ENCODE data around the gene CEP89. TPM values are rescaled to one million over a fixed set of nuclear protein-coding genes. Genes with fewer than 3 reads are reported as not detected.

CEP89 gene
- total and polyA plus RNA-seq, 4 experiments from 2014 or later, result 4.9 to 20.6 (median 17.8) TPM

- Histone ChIP-seq H3K4me3 (ENCODE audit: low read length in 2 of 2) (no peak overlapping the region), H3K27me3 (ENCODE audit: insufficient read depth, low read length) (no peaks in the 10 kb centered on the region), H3K27ac (ENCODE audit: low read depth, low read length) (no peak overlapping the region), H3K36me3 (ENCODE audit: insufficient read depth, low read length) (no peaks in the 10 kb centered on the region), H3K9me3 (ENCODE audit: control insufficient read depth in 1 of 2, low read length in 2 of 2) (no peaks in the 10 kb centered on the region), H3K4me1 (ENCODE audit: insufficient read depth, low read length) (no peaks in the 10 kb centered on the region)
- H3K4me1 Mint-ChIP-seq, result peaks cover 0 to 1% (median 0%) of the 10 kb centered on the region in 4 donors
- no peak overlapping the region for H3K4me3 Mint-ChIP-seq
- no peaks in the 10 kb centered on the region for H3K36me3 Mint-ChIP-seq
- intact Hi-C loops (cut with micrococcal nuclease), result no loop called here
- no peaks in the 10 kb centered on the region for H3K27me3 Mint-ChIP-seq
- H3K27ac Mint-ChIP-seq, result peak overlapping the region in 2 of 7 donors; percentile 64 to 82
- no peak for DNase-seq
- CTCF ChIA-PET (ENCODE audit: partially characterized antibody), result no interaction called here
- no peaks in the 10 kb centered on the region for H3K9me3 Mint-ChIP-seq
- POLR2A ChIA-PET (ENCODE audit: partially characterized antibody), result no interaction called here
These were observed 107.9 kb downstream of the CEP89 start for GRCh38 chr19:32863841-32864240.

- H3K4me3 ChIP-seq (ENCODE audit: low read length in 2 of 2), result no peak overlapping the region
- intact Hi-C loops (cut with micrococcal nuclease), result no loop called here
- no peaks in the 10 kb centered on the region for H3K4me1 ChIP-seq (ENCODE audit: insufficient read depth, low read length)
- POLR2A ChIA-PET (ENCODE audit: partially characterized antibody), result no interaction called here
- CTCF ChIA-PET (ENCODE audit: partially characterized antibody), result no interaction called here
- no peak overlapping the region for H3K27ac Mint-ChIP-seq
- H3K9me3 Mint-ChIP-seq, result no peaks in the 10 kb centered on the region
- H3K4me1 Mint-ChIP-seq, result peaks cover 0 to 1% (median 0%) of the 10 kb centered on the region in 4 donors
- no peaks in the 10 kb centered on the region for H3K36me3 Mint-ChIP-seq
- no peak for DNase-seq
- no peak overlapping the region for H3K27ac ChIP-seq (ENCODE audit: low read depth, low read length)
- H3K36me3 ChIP-seq (ENCODE audit: insufficient read depth, low read length), result no peaks in the 10 kb centered on the region
- no peaks in the 10 kb centered on the region for H3K27me3 ChIP-seq (ENCODE audit: insufficient read depth, low read length)
- no peaks in the 10 kb centered on the region for H3K9me3 ChIP-seq (ENCODE audit: control insufficient read depth in 1 of 2, low read length in 2 of 2)
- H3K4me3 Mint-ChIP-seq, result no peak overlapping the region
- H3K27me3 Mint-ChIP-seq, result no peaks in the 10 kb centered on the region
These were observed 108.5 kb downstream of the CEP89 start for GRCh38 chr19:32863301-32863700.

DNA sequence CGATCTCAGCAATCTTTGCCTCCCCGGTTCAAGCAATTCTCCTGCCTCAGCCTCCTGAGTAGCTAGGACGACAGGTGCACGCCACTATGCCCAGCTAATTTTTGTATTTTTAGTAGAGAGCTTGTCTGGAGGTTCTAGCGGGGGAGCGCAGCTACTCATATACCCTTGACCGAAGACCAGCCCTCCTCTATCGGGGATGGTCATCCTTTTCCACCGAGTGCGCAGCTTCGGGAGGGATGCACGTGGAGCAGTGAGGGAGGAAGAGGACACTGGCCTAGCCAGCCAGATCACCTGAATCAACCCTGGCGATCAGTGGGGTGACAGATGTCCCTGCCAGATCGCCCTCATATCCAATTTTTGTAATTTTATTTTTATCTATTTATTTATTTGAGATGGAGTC is 109.0 kb downstream of the CEP89 start:
- Histone ChIP-seq H3K27me3 (ENCODE audit: insufficient read depth, low read length) (no peaks in the 10 kb centered on the region), H3K27ac (ENCODE audit: low read depth, low read length) (no peak overlapping the region), H3K4me1 (ENCODE audit: insufficient read depth, low read length) (no peaks in the 10 kb centered on the region), H3K4me3 (ENCODE audit: low read length in 2 of 2) (no peak overlapping the region), H3K36me3 (ENCODE audit: insufficient read depth, low read length) (no peaks in the 10 kb centered on the region), H3K9me3 (ENCODE audit: control insufficient read depth in 1 of 2, low read length in 2 of 2) (no peaks in the 10 kb centered on the region)
- Mint-ChIP-seq H3K9me3 (no peaks in the 10 kb centered on the region), H3K27ac (peak overlapping the region in 1 of 7 donors; percentile 48), H3K27me3 (no peaks in the 10 kb centered on the region), H3K36me3 (no peaks in the 10 kb centered on the region), H3K4me1 (peaks cover 0 to 1% (median 0%) of the 10 kb centered on the region in 4 donors), H3K4me3 (no peak overlapping the region)
- intact Hi-C loops (cut with micrococcal nuclease), result no loop called here
- ChIA-PET CTCF (ENCODE audit: partially characterized antibody) (no interaction called here), POLR2A (ENCODE audit: partially characterized antibody) (no interaction called here)
- no peak for DNase-seq

- Mint-ChIP-seq H3K27ac (no peak overlapping the region), H3K27me3 (no peaks in the 10 kb centered on the region), H3K4me1 (peaks cover 0 to 1% (median 0%) of the 10 kb centered on the region in 4 donors), H3K9me3 (no peaks in the 10 kb centered on the region), H3K4me3 (no peak overlapping the region), H3K36me3 (no peaks in the 10 kb centered on the region)
- Histone ChIP-seq H3K4me1 (ENCODE audit: insufficient read depth, low read length) (no peaks in the 10 kb centered on the region), H3K4me3 (ENCODE audit: low read length in 2 of 2) (no peak overlapping the region), H3K36me3 (ENCODE audit: insufficient read depth, low read length) (no peaks in the 10 kb centered on the region), H3K9me3 (ENCODE audit: control insufficient read depth in 1 of 2, low read length in 2 of 2) (no peaks in the 10 kb centered on the region), H3K27ac (ENCODE audit: low read depth, low read length) (no peak overlapping the region), H3K27me3 (ENCODE audit: insufficient read depth, low read length) (no peaks in the 10 kb centered on the region)
- intact Hi-C loops (cut with micrococcal nuclease), result no loop called here
- DNase-seq, result no peak
- ChIA-PET CTCF (ENCODE audit: partially characterized antibody) (no interaction called here), POLR2A (ENCODE audit: partially characterized antibody) (no interaction called here)
These were observed 109.6 kb downstream of the CEP89 start for GRCh38 chr19:32862173-32862572.

GRCh38 chr19:32861596-32861995 is 110.2 kb downstream of the CEP89 start:
- Histone ChIP-seq H3K36me3 (ENCODE audit: insufficient read depth, low read length) (no peaks in the 10 kb centered on the region), H3K27ac (ENCODE audit: low read depth, low read length) (no peak overlapping the region), H3K4me3 (ENCODE audit: low read length in 2 of 2) (no peak overlapping the region), H3K27me3 (ENCODE audit: insufficient read depth, low read length) (no peaks in the 10 kb centered on the region), H3K9me3 (ENCODE audit: control insufficient read depth in 1 of 2, low read length in 2 of 2) (no peaks in the 10 kb centered on the region), H3K4me1 (ENCODE audit: insufficient read depth, low read length) (no peaks in the 10 kb centered on the region)
- Mint-ChIP-seq H3K27me3 (no peaks in the 10 kb centered on the region), H3K27ac (no peak overlapping the region), H3K36me3 (no peaks in the 10 kb centered on the region), H3K9me3 (no peaks in the 10 kb centered on the region), H3K4me1 (peaks cover 0 to 1% (median 0%) of the 10 kb centered on the region in 4 donors), H3K4me3 (no peak overlapping the region)
- DNase-seq, result no peak
- POLR2A ChIA-PET (ENCODE audit: partially characterized antibody), result interaction anchor here (0.5 kb wide), 1 partner anchor 158 kb away, joined by 4 read pairs; no protein-coding TSS in a partner anchor
- intact Hi-C loops (cut with micrococcal nuclease), result no loop called here
- CTCF ChIA-PET (ENCODE audit: partially characterized antibody), result no interaction called here

GRCh38 chr19:32859591-32859990 is 112.2 kb downstream of the CEP89 start:
- ChIA-PET POLR2A (ENCODE audit: partially characterized antibody) (no interaction called here), CTCF (ENCODE audit: partially characterized antibody) (no interaction called here)
- no peak for DNase-seq
- H3K36me3 ChIP-seq (ENCODE audit: insufficient read depth, low read length), result no peaks in the 10 kb centered on the region
- no peak overlapping the region for H3K27ac ChIP-seq (ENCODE audit: low read depth, low read length)
- no peaks in the 10 kb centered on the region for H3K9me3 Mint-ChIP-seq
- intact Hi-C loops (cut with micrococcal nuclease), result no loop called here
- no peak overlapping the region for H3K4me3 Mint-ChIP-seq
- no peaks in the 10 kb centered on the region for H3K27me3 Mint-ChIP-seq
- peaks cover 0 to 1% (median 0%) of the 10 kb centered on the region in 4 donors for H3K4me1 Mint-ChIP-seq
- no peak overlapping the region for H3K4me3 ChIP-seq (ENCODE audit: low read length in 2 of 2)
- H3K4me1 ChIP-seq (ENCODE audit: insufficient read depth, low read length), result no peaks in the 10 kb centered on the region
- H3K27ac Mint-ChIP-seq, result no peak overlapping the region
- H3K36me3 Mint-ChIP-seq, result no peaks in the 10 kb centered on the region
- H3K9me3 ChIP-seq (ENCODE audit: control insufficient read depth in 1 of 2, low read length in 2 of 2), result no peaks in the 10 kb centered on the region
- no peaks in the 10 kb centered on the region for H3K27me3 ChIP-seq (ENCODE audit: insufficient read depth, low read length)

- Histone ChIP-seq H3K4me3 (ENCODE audit: low read length in 2 of 2) (no peak overlapping the region), H3K9me3 (ENCODE audit: control insufficient read depth in 1 of 2, low read length in 2 of 2) (no peaks in the 10 kb centered on the region), H3K27ac (ENCODE audit: low read depth, low read length) (no peak overlapping the region), H3K4me1 (ENCODE audit: insufficient read depth, low read length) (no peaks in the 10 kb centered on the region), H3K36me3 (ENCODE audit: insufficient read depth, low read length) (no peaks in the 10 kb centered on the region), H3K27me3 (ENCODE audit: insufficient read depth, low read length) (no peaks in the 10 kb centered on the region)
- DNase-seq, result no peak
- H3K4me1 Mint-ChIP-seq, result peaks cover 0 to 1% (median 0%) of the 10 kb centered on the region in 4 donors
- H3K4me3 Mint-ChIP-seq, result no peak overlapping the region
- intact Hi-C loops (cut with micrococcal nuclease), result no loop called here
- H3K9me3 Mint-ChIP-seq, result no peaks in the 10 kb centered on the region
- no peaks in the 10 kb centered on the region for H3K36me3 Mint-ChIP-seq
- CTCF ChIA-PET (ENCODE audit: partially characterized antibody), result no interaction called here
- no peaks in the 10 kb centered on the region for H3K27me3 Mint-ChIP-seq
- no peak overlapping the region for H3K27ac Mint-ChIP-seq
- POLR2A ChIA-PET (ENCODE audit: partially characterized antibody), result no interaction called here
These were observed 113.2 kb downstream of the CEP89 start for GRCh38 chr19:32858559-32858958.

- POLR2A ChIA-PET (ENCODE audit: partially characterized antibody), result no interaction called here
- H3K36me3 Mint-ChIP-seq, result no peaks in the 10 kb centered on the region
- Histone ChIP-seq H3K9me3 (ENCODE audit: control insufficient read depth in 1 of 2, low read length in 2 of 2) (no peaks in the 10 kb centered on the region), H3K4me3 (ENCODE audit: low read length in 2 of 2) (no peak overlapping the region), H3K4me1 (ENCODE audit: insufficient read depth, low read length) (no peaks in the 10 kb centered on the region), H3K27me3 (ENCODE audit: insufficient read depth, low read length) (no peaks in the 10 kb centered on the region), H3K27ac (ENCODE audit: low read depth, low read length) (no peak overlapping the region), H3K36me3 (ENCODE audit: insufficient read depth, low read length) (no peaks in the 10 kb centered on the region)
- no peaks in the 10 kb centered on the region for H3K27me3 Mint-ChIP-seq
- peaks cover 0 to 1% (median 0%) of the 10 kb centered on the region in 4 donors for H3K4me1 Mint-ChIP-seq
- no peak overlapping the region for H3K27ac Mint-ChIP-seq
- CTCF ChIA-PET (ENCODE audit: partially characterized antibody), result no interaction called here
- intact Hi-C loops (cut with micrococcal nuclease), result no loop called here
- DNase-seq, result no peak
- H3K4me3 Mint-ChIP-seq, result no peak overlapping the region
- no peaks in the 10 kb centered on the region for H3K9me3 Mint-ChIP-seq
These were observed 113.6 kb downstream of the CEP89 start for GRCh38 chr19:32858155-32858554.

All from CD4-positive, alpha-beta memory T cell (primary cell).